ENCODE data around the gene YAF2.
"Not testable (repeated sequence)": the region's sequence is repeated elsewhere in the genome, so short reads cannot be mapped to it uniquely, and the experiment has no call there.

YAF2 gene

GRCh38 chr12:42255221-42255865 lies 17.3 kb upstream of the YAF2 start:
- no peak for DNase-seq (ENCODE audit: low read depth, low spot score)

GRCh38 chr12:42252645-42253044 lies 14.6 kb upstream of the YAF2 start:
- DNase-seq (ENCODE audit: low read depth, low spot score): not testable (repeated sequence)

- not testable (repeated sequence) for DNase-seq (ENCODE audit: low read depth, low spot score)
Observed at GRCh38 chr12:42249033-42249432, 11.0 kb upstream of the YAF2 start.

- no peak for DNase-seq (ENCODE audit: low read depth, low spot score)
Observed at GRCh38 chr12:42240131-42240750, 2.2 kb upstream of the YAF2 start.

- no peak for DNase-seq (ENCODE audit: low read depth, low spot score)
Observed at GRCh38 chr12:42237853-42238239, 202 bp downstream of the YAF2 start.

GRCh38 chr12:42237052-42237852 lies 796 bp downstream of the YAF2 start:
- DNase-seq (ENCODE audit: low read depth, low spot score): no peak

GRCh38 chr12:42236017-42236416 lies 2.0 kb downstream of the YAF2 start:
- no peak for DNase-seq (ENCODE audit: low read depth, low spot score)

- no peak for DNase-seq (ENCODE audit: low read depth, low spot score)
Observed at GRCh38 chr12:42235426-42235825, 2.6 kb downstream of the YAF2 start.

- DNase-seq (ENCODE audit: low read depth, low spot score): no peak
Observed at GRCh38 chr12:42234970-42235369, 3.1 kb downstream of the YAF2 start.

- not testable (repeated sequence) for DNase-seq (ENCODE audit: low read depth, low spot score)
Observed at GRCh38 chr12:42227525-42227924, 10.5 kb downstream of the YAF2 start.

- DNase-seq (ENCODE audit: low read depth, low spot score): not testable (repeated sequence)
Observed at GRCh38 chr12:42224501-42224900, 13.5 kb downstream of the YAF2 start.

GRCh38 chr12:42222724-42223123 lies 15.3 kb downstream of the YAF2 start:
- no peak for DNase-seq (ENCODE audit: low read depth, low spot score)

GRCh38 chr12:42221726-42222125 lies 16.3 kb downstream of the YAF2 start:
- no peak for DNase-seq (ENCODE audit: low read depth, low spot score)

- DNase-seq (ENCODE audit: low read depth, low spot score): no peak
Observed at GRCh38 chr12:42217656-42218055, 20.4 kb downstream of the YAF2 start.

GRCh38 chr12:42216737-42217136 lies 21.3 kb downstream of the YAF2 start:
- no peak for DNase-seq (ENCODE audit: low read depth, low spot score)

GRCh38 chr12:42215759-42216158 lies 22.3 kb downstream of the YAF2 start:
- DNase-seq (ENCODE audit: low read depth, low spot score): not testable (repeated sequence)

GRCh38 chr12:42213954-42214426 lies 24.1 kb downstream of the YAF2 start:
- no peak for DNase-seq (ENCODE audit: low read depth, low spot score)

GRCh38 chr12:42213023-42213422 lies 25.0 kb downstream of the YAF2 start:
- no peak for DNase-seq (ENCODE audit: low read depth, low spot score)

- no peak for DNase-seq (ENCODE audit: low read depth, low spot score)
Observed at GRCh38 chr12:42208574-42208973, 29.5 kb downstream of the YAF2 start.

GRCh38 chr12:42204819-42205218 lies 33.2 kb downstream of the YAF2 start:
- no peak for DNase-seq (ENCODE audit: low read depth, low spot score)

- DNase-seq (ENCODE audit: low read depth, low spot score): no peak
Observed at GRCh38 chr12:42204362-42204761, 33.7 kb downstream of the YAF2 start.

GRCh38 chr12:42201063-42201462 lies 37.0 kb downstream of the YAF2 start:
- no peak for DNase-seq (ENCODE audit: low read depth, low spot score)

- DNase-seq (ENCODE audit: low read depth, low spot score): no peak
Observed at GRCh38 chr12:42199007-42199406, 39.0 kb downstream of the YAF2 start.

Measured in brain pericyte (primary cell).